Measurements from ENCODE around the gene EPS15. TPM values are rescaled to one million over a fixed set of nuclear protein-coding genes. Genes with fewer than 3 reads are reported as not detected.

EPS15 gene
- total and polyA plus RNA-seq, 4 donors: 8.8 to 52.1 (median 19.1) TPM

GRCh38 chr1:51559064-51559500, 40.0 kb upstream of the EPS15 start:
- DNase-seq (ENCODE audit: low spot score): no peak
- Histone ChIP-seq H3K9ac (ENCODE audit: low read depth in 1 of 2, low read length in 2 of 2) (no peak overlapping the region), H3K27ac (ENCODE audit: low read depth in 1 of 2, low read length in 2 of 2) (no peak overlapping the region), H3K4me1 (ENCODE audit: control insufficient read depth in 4 of 4, insufficient read depth in 4 of 4, low read length in 3 of 4) (peaks cover 3 to 11% (median 9%) of the 10 kb centered on the region in 4 donors), H3K36me3 (ENCODE audit: control insufficient read depth in 4 of 4, insufficient read depth in 3 of 4, low read depth in 1 of 4, low read length in 3 of 4) (no peaks in the 10 kb centered on the region), H3K4me3 (ENCODE audit: low read depth in 1 of 3, low read length in 3 of 3) (no peak overlapping the region), H3K9me3 (ENCODE audit: control insufficient read depth in 4 of 4, low read length in 3 of 4) (no peaks in the 10 kb centered on the region), H3K27me3 (ENCODE audit: control insufficient read depth in 4 of 4, insufficient read depth in 4 of 4, low read length in 3 of 4) (no peaks in the 10 kb centered on the region)
- TF ChIP-seq EGR1 (IDR thresholded peaks at IDR 0.05; ENCODE audit: low read depth in 2 of 2): no peak
- no peak for TF ChIP-seq SP1 (IDR thresholded peaks at IDR 0.05)
- no peak for TF ChIP-seq REST (IDR thresholded peaks at IDR 0.05)
- no peak for TF ChIP-seq CTCF (IDR thresholded peaks at IDR 0.05; ENCODE audit: low read depth, low read length, missing input control)
- no peak for TF ChIP-seq JUND (IDR thresholded peaks at IDR 0.05)
- TF ChIP-seq FOXA1 (IDR thresholded peaks at IDR 0.05): no peak
- TF ChIP-seq RXRA (IDR thresholded peaks at IDR 0.05): no peak
- no peak for TF ChIP-seq HNF4A (conservative IDR thresholded peaks at IDR 0.05)
- TF ChIP-seq TAF1 (conservative IDR thresholded peaks at IDR 0.05): no peak
- TF ChIP-seq HNF4G (IDR thresholded peaks at IDR 0.05): no peak
- no peak for TF ChIP-seq NR2F2 (IDR thresholded peaks at IDR 0.05)
- no peak for TF ChIP-seq FOXA2 (IDR thresholded peaks at IDR 0.05)
- TF ChIP-seq YY1 (IDR thresholded peaks at IDR 0.05): no peak
- TF ChIP-seq RAD21 (IDR thresholded peaks at IDR 0.05): no peak
- TF ChIP-seq GABPA (IDR thresholded peaks at IDR 0.05 in 1 of 2, conservative IDR thresholded peaks at IDR 0.05 in 1 of 2): no peak
- no peak for TF ChIP-seq ATF3 (IDR thresholded peaks at IDR 0.05)
- WGBS: 88% methylated on average over 3 of the region's 3 CpGs

- Histone ChIP-seq H3K4me1 (ENCODE audit: control insufficient read depth in 4 of 4, insufficient read depth in 4 of 4, low read length in 3 of 4) (peaks cover 2 to 11% (median 9%) of the 10 kb centered on the region in 4 donors), H3K9ac (ENCODE audit: low read depth in 1 of 2, low read length in 2 of 2) (no peak overlapping the region), H3K27ac (ENCODE audit: low read depth in 1 of 2, low read length in 2 of 2) (no peak overlapping the region), H3K36me3 (ENCODE audit: control insufficient read depth in 4 of 4, insufficient read depth in 3 of 4, low read depth in 1 of 4, low read length in 3 of 4) (no peaks in the 10 kb centered on the region), H3K4me3 (ENCODE audit: low read depth in 1 of 3, low read length in 3 of 3) (no peak overlapping the region), H3K9me3 (ENCODE audit: control insufficient read depth in 4 of 4, low read length in 3 of 4) (no peaks in the 10 kb centered on the region), H3K27me3 (ENCODE audit: control insufficient read depth in 4 of 4, insufficient read depth in 4 of 4, low read length in 3 of 4) (no peaks in the 10 kb centered on the region)
- WGBS: 92% methylated on average over 5 of the region's 5 CpGs
- no peak for DNase-seq (ENCODE audit: low spot score)
- no peak for TF ChIP-seq FOXA2 (IDR thresholded peaks at IDR 0.05)
- TF ChIP-seq EGR1 (IDR thresholded peaks at IDR 0.05; ENCODE audit: low read depth in 2 of 2): no peak
- no peak for TF ChIP-seq TAF1 (conservative IDR thresholded peaks at IDR 0.05)
- TF ChIP-seq NR2F2 (IDR thresholded peaks at IDR 0.05): no peak
- no peak for TF ChIP-seq HNF4G (IDR thresholded peaks at IDR 0.05)
- TF ChIP-seq RAD21 (IDR thresholded peaks at IDR 0.05): no peak
- TF ChIP-seq HNF4A (conservative IDR thresholded peaks at IDR 0.05): no peak
- no peak for TF ChIP-seq REST (IDR thresholded peaks at IDR 0.05)
- no peak for TF ChIP-seq MAX (IDR thresholded peaks at IDR 0.05)
- TF ChIP-seq YY1 (IDR thresholded peaks at IDR 0.05): no peak
- TF ChIP-seq JUND (IDR thresholded peaks at IDR 0.05): no peak
- no peak for TF ChIP-seq CTCF (IDR thresholded peaks at IDR 0.05; ENCODE audit: low read depth, low read length, missing input control)
These were observed 39.4 kb upstream of the EPS15 start for GRCh38 chr1:51558375-51558924.

All from liver (tissue), 9 donors.